MM.1S (cell line): Measurements from ENCODE around the gene HECTD4.

Experiments
- EZH2 ChIP-seq: fragments of 300-600 bp; sonication (generic); optimal IDR thresholded peaks from 2 replicates; pipeline ENCODE3; 2017; ENCODE audit warnings: low read depth, mild to moderate bottlenecking, antibody characterized with exemption, low read length, mixed read lengths
- EZH2phosphoT487 ChIP-seq: fragments of 300-600 bp; sonication (generic); IDR thresholded peaks from 2 replicates; pipeline ENCODE4 v1.6.1; 2018; ENCODE audit warnings: antibody characterized with exemption, low read length
- TF ChIP-seq, protein P1 (sequence below): fragments of 300-600 bp; sonication (generic); IDR thresholded peaks from 2 replicates; pipeline ENCODE4 v1.5.1; 2016; ENCODE audit warnings: antibody characterized with exemption, low read length, mixed read lengths

DNA sequence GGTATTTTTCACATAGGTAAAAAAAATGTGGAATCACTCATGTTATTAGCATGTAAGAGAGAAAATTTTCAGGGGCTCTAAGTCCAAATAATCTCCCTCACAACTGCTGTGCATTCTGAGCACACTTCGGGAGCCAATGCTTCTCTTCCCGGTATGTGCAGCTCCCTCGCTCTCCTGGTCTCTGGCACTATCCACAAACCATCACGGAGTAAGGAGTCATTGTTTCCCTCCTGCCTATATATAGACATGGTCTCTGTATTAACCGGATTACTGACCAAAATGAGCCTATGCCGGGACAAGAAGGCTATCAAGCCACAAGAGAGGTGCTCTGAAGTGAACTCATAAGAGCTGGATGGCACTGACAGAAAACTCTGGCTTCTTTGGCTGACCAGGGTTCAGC lies 13.4 kb downstream of the HECTD4 start:
- TF ChIP-seq, protein P1, sequence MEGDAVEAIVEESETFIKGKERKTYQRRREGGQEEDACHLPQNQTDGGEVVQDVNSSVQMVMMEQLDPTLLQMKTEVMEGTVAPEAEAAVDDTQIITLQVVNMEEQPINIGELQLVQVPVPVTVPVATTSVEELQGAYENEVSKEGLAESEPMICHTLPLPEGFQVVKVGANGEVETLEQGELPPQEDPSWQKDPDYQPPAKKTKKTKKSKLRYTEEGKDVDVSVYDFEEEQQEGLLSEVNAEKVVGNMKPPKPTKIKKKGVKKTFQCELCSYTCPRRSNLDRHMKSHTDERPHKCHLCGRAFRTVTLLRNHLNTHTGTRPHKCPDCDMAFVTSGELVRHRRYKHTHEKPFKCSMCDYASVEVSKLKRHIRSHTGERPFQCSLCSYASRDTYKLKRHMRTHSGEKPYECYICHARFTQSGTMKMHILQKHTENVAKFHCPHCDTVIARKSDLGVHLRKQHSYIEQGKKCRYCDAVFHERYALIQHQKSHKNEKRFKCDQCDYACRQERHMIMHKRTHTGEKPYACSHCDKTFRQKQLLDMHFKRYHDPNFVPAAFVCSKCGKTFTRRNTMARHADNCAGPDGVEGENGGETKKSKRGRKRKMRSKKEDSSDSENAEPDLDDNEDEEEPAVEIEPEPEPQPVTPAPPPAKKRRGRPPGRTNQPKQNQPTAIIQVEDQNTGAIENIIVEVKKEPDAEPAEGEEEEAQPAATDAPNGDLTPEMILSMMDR, result no peak
- TF ChIP-seq EZH2phosphoT487 (no peak), EZH2 (no peak)
